Adrenal gland (tissue), 5 donors: Measurements from ENCODE around the gene SLC8A2.

ENCODE experiments used
- CTCF ChIP-seq, 6 experiments: fragments of 450-650 bp in 4 of 6; fragments of 200-600 bp in 2 of 6; sonication (generic) in 1 of 6; IDR thresholded peaks; 1 replicate in 5 of 6; 2 replicates in 1 of 6; pipeline versions ENCODE4 v1.5.1 to v1.8.0; 2016 to 2021; ENCODE audit warnings: antibody characterized with exemption in 6 of 6, mild to moderate bottlenecking in 2 of 6, moderate library complexity in 1 of 6
- POLR2A ChIP-seq, 2 donors: fragments of 450-650 bp; IDR thresholded peaks; one replicate each; pipeline ENCODE4 v1.6.1; 2017; ENCODE audit warnings: antibody characterized with exemption in 2 of 2, mild to moderate bottlenecking in 2 of 2, moderate library complexity in 1 of 2
- donor health status: DM: no; HTN: no; CAD: no.

- TF ChIP-seq CTCF (IDR thresholded peaks at IDR 0.05) (no peak), POLR2A (IDR thresholded peaks at IDR 0.05) (no peak)
Observed at GRCh38 chr19:47448360-47448727, 23.3 kb downstream of the SLC8A2 start.
